HG02678 (cell line): ENCODE data around the gene MASTL.
"Not testable (repeated sequence)": the region's sequence is repeated elsewhere in the genome, so short reads cannot be mapped to it uniquely, and the experiment has no call there.

Experiments used
- ATAC-seq: cut with Tn5 transposase; IDR thresholded peaks from one replicate; pipeline ENCODE4 v1.9.1; 2021; ENCODE audit warnings: mild to moderate bottlenecking, moderate library complexity; ENCODE audit not compliant: unreplicated experiment

The MASTL gene

GRCh38 chr10:27155066-27155754, at the start of gene MASTL:
Gene MASTL (plus strand): TSS chr10:27155352. CDS start chr10:27155427, 75 bp downstream.
- peak; percentile 79 for ATAC-seq

GRCh38 chr10:27108165-27108564, 47.0 kb upstream of the MASTL start:
- no peak for ATAC-seq

- no peak for ATAC-seq
Observed at GRCh38 chr10:27134371-27134770, 20.8 kb upstream of the MASTL start.

GRCh38 chr10:27138277-27138676, 16.9 kb upstream of the MASTL start:
- no peak for ATAC-seq

- no peak for ATAC-seq
Observed at GRCh38 chr10:27143686-27144085, 11.5 kb upstream of the MASTL start.

- ATAC-seq, result no peak
Observed at GRCh38 chr10:27145937-27146336, 9.2 kb upstream of the MASTL start.

GRCh38 chr10:27147701-27148100, 7.5 kb upstream of the MASTL start:
- ATAC-seq, result no peak

- no peak for ATAC-seq
Observed at GRCh38 chr10:27150261-27150660, 4.9 kb upstream of the MASTL start.

- no peak for ATAC-seq
Observed at GRCh38 chr10:27152687-27153086, 2.5 kb upstream of the MASTL start.

- no peak for ATAC-seq
Observed at GRCh38 chr10:27153329-27153728, 1.8 kb upstream of the MASTL start.

- peak; percentile 9 for ATAC-seq
Observed at GRCh38 chr10:27153845-27154193, 1.3 kb upstream of the MASTL start.

- not testable (repeated sequence) for ATAC-seq
Observed at GRCh38 chr10:27156566-27156965, 1.4 kb downstream of the MASTL start.

- no peak for ATAC-seq
Observed at GRCh38 chr10:27157150-27157549, 2.0 kb downstream of the MASTL start.

- no peak for ATAC-seq
Observed at GRCh38 chr10:27158421-27158820, 3.3 kb downstream of the MASTL start.

GRCh38 chr10:27169849-27170248, 14.7 kb downstream of the MASTL start:
- ATAC-seq, result no peak

GRCh38 chr10:27188259-27188658, 33.1 kb downstream of the MASTL start:
- ATAC-seq, result no peak

- ATAC-seq, result no peak
Observed at GRCh38 chr10:27188897-27189296, 33.7 kb downstream of the MASTL start.

- ATAC-seq, result no peak
Observed at GRCh38 chr10:27190508-27190907, 35.4 kb downstream of the MASTL start.

GRCh38 chr10:27192284-27192683, 37.1 kb downstream of the MASTL start:
- no peak for ATAC-seq

- no peak for ATAC-seq
Observed at GRCh38 chr10:27197980-27198620, 42.9 kb downstream of the MASTL start.

GRCh38 chr10:27203806-27204205, 48.7 kb downstream of the MASTL start:
- ATAC-seq, result no peak

- ATAC-seq, result no peak
Observed at GRCh38 chr10:27207350-27207749, 52.2 kb downstream of the MASTL start.

- no peak for ATAC-seq
Observed at GRCh38 chr10:27223964-27224363, 68.8 kb downstream of the MASTL start.
